Neural cell (in vitro differentiated cells): Measurements from ENCODE around the gene SRPK1. TPM values are rescaled to one million over a fixed set of nuclear protein-coding genes. Genes with fewer than 3 reads are reported as not detected.

ENCODE experiments used
- H2AFZ ChIP-seq: fragments of 200-600, 300-800 bp; sonication (generic), shearing (Covaris generic); 2 replicates; pipeline ENCODE4 v1.6.0; 2014; ENCODE audit warnings: low read depth, mild to moderate bottlenecking, antibody characterized with exemption, low read length, moderate library complexity
- H3F3A ChIP-seq: fragments of 200-600 bp; shearing (Covaris generic); 2 replicates; pipeline ENCODE4 v1.6.1; 2016; ENCODE audit warnings: mild to moderate bottlenecking, moderate library complexity, mixed read lengths, antibody characterized with exemption, low read length; ENCODE audit not compliant: insufficient read depth, poor library complexity, severe bottlenecking
- H3K27ac ChIP-seq: fragments of 200-600, 300-800 bp; sonication (generic), shearing (Covaris generic); 2 replicates; pipeline ENCODE4 v1.5.1; 2014; ENCODE audit warnings: mild to moderate bottlenecking, low read length, moderate library complexity
- H3K27me3 ChIP-seq: fragments of 300-800, 200-600 bp; sonication (generic), shearing (Covaris generic); 2 replicates; pipeline ENCODE4 v1.6.0; 2014; ENCODE audit warnings: mild to moderate bottlenecking, low read depth, low read length, moderate library complexity; ENCODE audit not compliant: insufficient read depth
- H3K36me3 ChIP-seq: fragments of 300-800, 200-600 bp; sonication (generic), shearing (Covaris generic); 2 replicates; pipeline ENCODE4 v1.5.1; 2014; ENCODE audit warnings: mild to moderate bottlenecking, antibody characterized with exemption, low read length, moderate library complexity; ENCODE audit not compliant: insufficient read depth
- H3K4me2 ChIP-seq: fragments of 300-800, 200-600 bp; sonication (generic), shearing (Covaris generic); 2 replicates; pipeline ENCODE4 v1.6.0; 2014; ENCODE audit warnings: mild to moderate bottlenecking, low read length
- H3K4me3 ChIP-seq: fragments of 300-800, 200-600 bp; sonication (generic), shearing (Covaris generic); 2 replicates; pipeline ENCODE4 v1.5.1; 2014; ENCODE audit warnings: mild to moderate bottlenecking, low read length, moderate library complexity
- H3K79me2 ChIP-seq: fragments of 200-600 bp; shearing (Covaris generic); replicated peaks from 2 replicates; pipeline ENCODE4 v1.6.0; 2014; ENCODE audit warnings: mild to moderate bottlenecking, low read length, moderate library complexity; ENCODE audit not compliant: insufficient read depth
- H3K9ac ChIP-seq: fragments of 300-800, 200-600 bp; sonication (generic), shearing (Covaris generic); 2 replicates; pipeline ENCODE4 v1.6.1; 2016; ENCODE audit warnings: mild to moderate bottlenecking, low read length, mixed read lengths
- H3K9me2 ChIP-seq: fragments of 200-600 bp; shearing (Covaris generic); 2 replicates; pipeline ENCODE4 v1.6.1; 2016; ENCODE audit warnings: mild to moderate bottlenecking, low read length, mixed read lengths; ENCODE audit not compliant: insufficient read depth
- H3K9me3 ChIP-seq: fragments of 200-600, 300-800 bp; sonication (generic), shearing (Covaris generic); 2 replicates; pipeline ENCODE4 v1.6.1; 2016; ENCODE audit warnings: mild to moderate bottlenecking, mixed run types, low read length, moderate library complexity, mixed read lengths
- H4K20me1 ChIP-seq: fragments of 200-600 bp; shearing (Covaris generic); 2 replicates; pipeline ENCODE4 v1.6.1; 2016; ENCODE audit warnings: mild to moderate bottlenecking, mixed run types; ENCODE audit not compliant: insufficient read depth
- CTCF ChIP-seq: fragments of 450-650 bp; IDR thresholded peaks from 2 replicates; pipeline ENCODE4 v1.5.1; 2014; ENCODE audit warnings: antibody characterized with exemption, mild to moderate bottlenecking, moderate library complexity; ENCODE audit not compliant: poor library complexity, severe bottlenecking
- EP300 ChIP-seq: fragments of 450-650 bp; conservative IDR thresholded peaks from 2 replicates; pipeline ENCODE4 v1.6.1; 2014; ENCODE audit warnings: antibody characterized with exemption, mild to moderate bottlenecking, moderate library complexity; ENCODE audit not compliant: poor library complexity, severe bottlenecking
- EZH2 ChIP-seq: fragments of 200-600, 300-800 bp; shearing (Covaris generic), sonication (generic); IDR thresholded peaks from 2 replicates; pipeline ENCODE4 v1.6.1; 2014; ENCODE audit warnings: antibody characterized with exemption, low read length, borderline replicate concordance, mild to moderate bottlenecking; ENCODE audit not compliant: insufficient read depth, poor library complexity, severe bottlenecking
- MXI1 ChIP-seq: fragments of 450-650 bp; conservative IDR thresholded peaks from 2 replicates; pipeline ENCODE4 v1.6.1; 2014; ENCODE audit warnings: antibody characterized with exemption, mild to moderate bottlenecking; ENCODE audit not compliant: poor library complexity, severe bottlenecking
- POLR2AphosphoS5 ChIP-seq: IDR thresholded peaks from 2 replicates; pipeline ENCODE4 v1.6.1; 2012
- RAD21 ChIP-seq: fragments of 450-650 bp; conservative IDR thresholded peaks from 2 replicates; pipeline ENCODE4 v1.6.1; 2014; ENCODE audit warnings: antibody characterized with exemption, mild to moderate bottlenecking, moderate library complexity
- REST ChIP-seq: IDR thresholded peaks from 2 replicates; pipeline ENCODE4 v1.6.1; 2012; ENCODE audit warnings: borderline replicate concordance
- SMC3 ChIP-seq: fragments of 450-650 bp; conservative IDR thresholded peaks from 2 replicates; pipeline ENCODE4 v1.6.1; 2014; ENCODE audit warnings: antibody characterized with exemption, mild to moderate bottlenecking, moderate library complexity; ENCODE audit not compliant: poor library complexity
- TAF1 ChIP-seq: IDR thresholded peaks from 2 replicates; pipeline ENCODE4 v1.6.1; 2012; ENCODE audit warnings: low read depth
- polyA plus RNA-seq: library from polyadenylated mRNA; depleted of rRNA; stranded (reverse); fragments of >200 nt; gene quantifications from 2 replicates; pipeline ENCODE4 v1.2.3, GENCODE V29; 2014

SRPK1 gene
- polyA plus RNA-seq, 1 donor from 2014 or later = 39.9 TPM

GRCh38 chr6:35788423-35788982, 132.4 kb downstream of the SRPK1 start:
- Histone ChIP-seq H3K27me3 (no peaks in the 10 kb centered on the region), H3K27ac (no peak overlapping the region), H3K9ac (no peak overlapping the region), H3K9me2 (no peaks in the 10 kb centered on the region), H3K4me2 (no peak overlapping the region), H3K36me3 (no peaks in the 10 kb centered on the region), H3F3A (no peaks in the 10 kb centered on the region), H2AFZ (no peak overlapping the region), H3K9me3 (no peaks in the 10 kb centered on the region), H4K20me1 (no peaks in the 10 kb centered on the region), H3K4me3 (no peak overlapping the region), H3K79me2 (no peaks in the 10 kb centered on the region)
- no peak for TF ChIP-seq SMC3
- TF ChIP-seq REST = no peak
- no peak for TF ChIP-seq TAF1
- no peak for TF ChIP-seq EP300
- TF ChIP-seq EZH2 = no peak
- no peak for TF ChIP-seq CTCF
- no peak for TF ChIP-seq MXI1
- TF ChIP-seq POLR2AphosphoS5 = no peak
- no peak for TF ChIP-seq RAD21

GRCh38 chr6:35787266-35788218, 133.4 kb downstream of the SRPK1 start:
- Histone ChIP-seq H3K9me2 (no peaks in the 10 kb centered on the region), H3K27ac (no peak overlapping the region), H3K9ac (no peak overlapping the region), H3K4me2 (no peak overlapping the region), H3F3A (no peaks in the 10 kb centered on the region), H3K79me2 (no peaks in the 10 kb centered on the region), H3K9me3 (no peaks in the 10 kb centered on the region), H2AFZ (no peak overlapping the region), H3K4me3 (no peak overlapping the region), H3K36me3 (no peaks in the 10 kb centered on the region), H4K20me1 (no peaks in the 10 kb centered on the region), H3K27me3 (no peaks in the 10 kb centered on the region)
- TF ChIP-seq CTCF = no peak
- no peak for TF ChIP-seq REST
- no peak for TF ChIP-seq MXI1
- no peak for TF ChIP-seq EP300
- TF ChIP-seq TAF1 = no peak
- no peak for TF ChIP-seq RAD21
- no peak for TF ChIP-seq POLR2AphosphoS5
- TF ChIP-seq EZH2 = no peak
- TF ChIP-seq SMC3 = no peak
